ENCODE results near the gene CSKMT.

DNA sequence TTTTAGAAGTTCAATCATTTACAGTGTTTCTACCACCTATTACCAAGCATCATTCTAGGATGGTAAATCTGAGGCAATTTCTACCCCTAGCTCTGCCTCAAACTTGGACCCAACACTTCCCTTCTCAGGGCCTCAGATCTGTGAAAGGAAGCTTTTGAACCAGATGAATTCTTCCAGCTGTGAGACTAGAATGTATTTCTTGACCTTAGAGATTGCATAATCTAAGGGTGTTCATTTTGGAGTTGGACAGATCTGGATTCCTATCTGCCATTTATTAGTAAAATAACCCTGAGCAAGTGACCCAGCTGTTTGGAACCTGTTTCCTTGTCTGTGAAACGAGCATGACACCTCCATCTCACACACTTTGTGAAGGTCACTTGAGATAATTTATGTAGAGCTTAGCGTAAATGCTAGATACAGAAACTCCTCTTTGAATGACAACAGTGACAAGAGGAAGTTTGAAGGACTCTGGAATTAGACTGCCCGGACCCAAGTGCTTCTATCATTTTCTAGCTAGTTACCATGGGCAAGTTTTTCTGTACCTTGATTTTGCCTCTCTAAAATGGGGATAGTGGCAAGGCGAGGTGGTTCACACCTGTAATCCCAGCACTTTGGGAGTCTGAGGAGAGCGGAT is 8.2 kb upstream of the CSKMT start:
- TF ChIP-seq, protein P1, sequence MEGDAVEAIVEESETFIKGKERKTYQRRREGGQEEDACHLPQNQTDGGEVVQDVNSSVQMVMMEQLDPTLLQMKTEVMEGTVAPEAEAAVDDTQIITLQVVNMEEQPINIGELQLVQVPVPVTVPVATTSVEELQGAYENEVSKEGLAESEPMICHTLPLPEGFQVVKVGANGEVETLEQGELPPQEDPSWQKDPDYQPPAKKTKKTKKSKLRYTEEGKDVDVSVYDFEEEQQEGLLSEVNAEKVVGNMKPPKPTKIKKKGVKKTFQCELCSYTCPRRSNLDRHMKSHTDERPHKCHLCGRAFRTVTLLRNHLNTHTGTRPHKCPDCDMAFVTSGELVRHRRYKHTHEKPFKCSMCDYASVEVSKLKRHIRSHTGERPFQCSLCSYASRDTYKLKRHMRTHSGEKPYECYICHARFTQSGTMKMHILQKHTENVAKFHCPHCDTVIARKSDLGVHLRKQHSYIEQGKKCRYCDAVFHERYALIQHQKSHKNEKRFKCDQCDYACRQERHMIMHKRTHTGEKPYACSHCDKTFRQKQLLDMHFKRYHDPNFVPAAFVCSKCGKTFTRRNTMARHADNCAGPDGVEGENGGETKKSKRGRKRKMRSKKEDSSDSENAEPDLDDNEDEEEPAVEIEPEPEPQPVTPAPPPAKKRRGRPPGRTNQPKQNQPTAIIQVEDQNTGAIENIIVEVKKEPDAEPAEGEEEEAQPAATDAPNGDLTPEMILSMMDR (IDR thresholded peaks at IDR 0.05; ENCODE audit: borderline replicate concordance, extremely low read depth, low read length, poor library complexity, severe bottlenecking), result no peak
- TF ChIP-seq EZH2 (IDR thresholded peaks at IDR 0.05; ENCODE audit: borderline replicate concordance, low read depth, low read length, severe bottlenecking), result no peak
